Thyroid gland (tissue), 4 donors: ENCODE measurements around the gene MATN4.

Experiments
- POLR2A ChIP-seq, 2 donors: fragments of 450-650 bp; IDR thresholded peaks; one replicate each; pipeline ENCODE4 v1.6.1; 2017; ENCODE audit warnings: antibody characterized with exemption in 2 of 2, mild to moderate bottlenecking in 2 of 2, moderate library complexity in 1 of 2
- TF ChIP-seq, protein P1 (sequence below), 6 experiments: fragments of 200-600 bp in 3 of 6; fragments of 450-650 bp in 3 of 6; sonication (generic) in 3 of 6; IDR thresholded peaks; one replicate each; pipeline ENCODE4 v1.5.1; 2016 to 2019; ENCODE audit warnings: antibody characterized with exemption in 6 of 6, mild to moderate bottlenecking in 2 of 6, inconsistent platforms in 1 of 6, moderate library complexity in 1 of 6

DNA sequence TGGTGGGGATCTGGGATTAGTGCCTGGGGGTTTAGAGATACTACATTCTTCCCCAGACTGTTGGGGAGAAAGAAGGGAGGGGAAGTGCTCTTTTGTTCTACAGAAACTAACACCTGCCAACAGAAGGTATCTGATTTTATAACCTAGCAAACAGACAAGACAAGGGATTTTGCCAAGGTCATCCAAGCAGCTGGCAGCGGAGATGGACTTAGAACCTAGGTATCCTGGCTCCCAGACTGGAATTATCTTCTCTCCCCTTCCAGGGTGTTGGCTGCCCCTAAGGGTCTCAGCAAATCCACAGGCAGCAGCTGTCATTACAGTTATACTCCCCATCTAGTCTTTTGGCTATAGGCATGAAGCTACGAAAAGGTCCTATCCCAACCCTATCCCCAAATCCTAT lies 31.7 kb upstream of the MATN4 start:
- no peak for TF ChIP-seq POLR2A (IDR thresholded peaks at IDR 0.05)
- TF ChIP-seq, protein P1, sequence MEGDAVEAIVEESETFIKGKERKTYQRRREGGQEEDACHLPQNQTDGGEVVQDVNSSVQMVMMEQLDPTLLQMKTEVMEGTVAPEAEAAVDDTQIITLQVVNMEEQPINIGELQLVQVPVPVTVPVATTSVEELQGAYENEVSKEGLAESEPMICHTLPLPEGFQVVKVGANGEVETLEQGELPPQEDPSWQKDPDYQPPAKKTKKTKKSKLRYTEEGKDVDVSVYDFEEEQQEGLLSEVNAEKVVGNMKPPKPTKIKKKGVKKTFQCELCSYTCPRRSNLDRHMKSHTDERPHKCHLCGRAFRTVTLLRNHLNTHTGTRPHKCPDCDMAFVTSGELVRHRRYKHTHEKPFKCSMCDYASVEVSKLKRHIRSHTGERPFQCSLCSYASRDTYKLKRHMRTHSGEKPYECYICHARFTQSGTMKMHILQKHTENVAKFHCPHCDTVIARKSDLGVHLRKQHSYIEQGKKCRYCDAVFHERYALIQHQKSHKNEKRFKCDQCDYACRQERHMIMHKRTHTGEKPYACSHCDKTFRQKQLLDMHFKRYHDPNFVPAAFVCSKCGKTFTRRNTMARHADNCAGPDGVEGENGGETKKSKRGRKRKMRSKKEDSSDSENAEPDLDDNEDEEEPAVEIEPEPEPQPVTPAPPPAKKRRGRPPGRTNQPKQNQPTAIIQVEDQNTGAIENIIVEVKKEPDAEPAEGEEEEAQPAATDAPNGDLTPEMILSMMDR (IDR thresholded peaks at IDR 0.05), result no peak
